CD4-positive, alpha-beta memory T cell (primary cell): ENCODE measurements around the gene EGLN2. TPM values are rescaled to one million over a fixed set of nuclear protein-coding genes. Genes with fewer than 3 reads are reported as not detected.
"Not testable (repeated sequence)": the region's sequence is repeated elsewhere in the genome, so short reads cannot be mapped to it uniquely, and the experiment has no call there.

ENCODE experiments used
- CTCF ChIA-PET: fragments of 350-600 bp; sonication (Branson Sonifier 250); formaldehyde crosslinking; loops from one replicate; lab custom pipeline; 2021; ENCODE audit warnings: inconsistent platforms; ENCODE audit not compliant: partially characterized antibody; lab: Charles Lee
- POLR2A ChIA-PET: fragments of 350-600 bp; sonication (Branson Sonifier 250); formaldehyde crosslinking; loops from one replicate; lab custom pipeline; 2021; ENCODE audit not compliant: partially characterized antibody; lab: Charles Lee
- DNase-seq, 5 donors: peaks; one replicate each; pipeline versions ENCODE4 v3.0.0 to v3.0.0-alpha.2; 2020 to 2022; ENCODE audit warnings: mixed read lengths in 1 of 5
- H3K27ac ChIP-seq: one replicate; pipeline ENCODE4 v1.7.0; 2013; ENCODE audit warnings: low read depth, low read length
- H3K27me3 ChIP-seq: 2 replicates; pipeline ENCODE4 v1.7.0; 2013; ENCODE audit warnings: mild to moderate bottlenecking, low read length, moderate library complexity; ENCODE audit not compliant: insufficient read depth
- H3K36me3 ChIP-seq: 2 replicates; pipeline ENCODE4 v1.7.0; 2013; ENCODE audit warnings: mild to moderate bottlenecking, low read length, moderate library complexity; ENCODE audit not compliant: insufficient read depth
- H3K4me1 ChIP-seq: 2 replicates; pipeline ENCODE4 v1.7.0; 2013; ENCODE audit warnings: mild to moderate bottlenecking, low read length, moderate library complexity; ENCODE audit not compliant: insufficient read depth
- H3K4me3 ChIP-seq, 2 donors: one replicate each; pipeline ENCODE4 v1.7.0; 2013; ENCODE audit warnings: low read length in 2 of 2, mild to moderate bottlenecking in 1 of 2
- H3K9me3 ChIP-seq, 2 donors: one replicate each; pipeline ENCODE4 v1.7.0; 2013; ENCODE audit warnings: low read length in 2 of 2, control low read depth in 1 of 2; ENCODE audit not compliant: control insufficient read depth in 1 of 2
- H3K27ac Mint-ChIP-seq, 7 donors: one replicate each; pipeline ENCODE4 v1.8.0; 2020 to 2021; ENCODE audit warnings: mixed read lengths in 7 of 7, mild to moderate bottlenecking in 6 of 7, inconsistent platforms in 3 of 7, moderate library complexity in 3 of 7
- H3K27me3 Mint-ChIP-seq, 2 donors: one replicate each; pipeline ENCODE4 v1.8.0; 2020 to 2021; ENCODE audit warnings: mixed read lengths in 2 of 2
- H3K36me3 Mint-ChIP-seq, 2 donors: one replicate each; pipeline ENCODE4 v1.8.0; 2020 to 2021; ENCODE audit warnings: mixed read lengths in 2 of 2, inconsistent platforms in 1 of 2, mild to moderate bottlenecking in 1 of 2
- H3K4me1 Mint-ChIP-seq, 4 donors: one replicate each; pipeline ENCODE4 v1.8.0; 2020 to 2021; ENCODE audit warnings: mixed read lengths in 4 of 4, mild to moderate bottlenecking in 1 of 4
- H3K4me3 Mint-ChIP-seq, 8 donors: one replicate each; pipeline ENCODE4 v1.8.0; 2020 to 2021; ENCODE audit warnings: mixed read lengths in 8 of 8, mild to moderate bottlenecking in 7 of 8, moderate library complexity in 6 of 8, inconsistent platforms in 3 of 8
- H3K9me3 Mint-ChIP-seq, 8 donors: one replicate each; pipeline ENCODE4 v1.8.0; 2020 to 2021; ENCODE audit warnings: mixed read lengths in 8 of 8, mild to moderate bottlenecking in 5 of 8, inconsistent platforms in 3 of 8, moderate library complexity in 1 of 8
- intact Hi-C: fragments of 100-400 bp; cut with micrococcal nuclease; formaldehyde crosslinking; loops from one replicate; pipeline ENCODE4 v1.15.1; 2023
- polyA plus RNA-seq, 2 donors: library from polyadenylated mRNA; unstranded; fragments of 300-500 nt; fragmentation: Illumina TruSeq; gene quantifications; one replicate each; pipeline ENCODE4 v1.2.3, GENCODE V29; 2021
- total RNA-seq, 2 experiments: library from RNA; stranded (reverse); gene quantifications; one replicate each; pipeline ENCODE4 v1.2.3, GENCODE V29; 2021

The EGLN2 gene
- total and polyA plus RNA-seq, 4 experiments from 2014 or later: 141 to 219 (median 205) TPM

GRCh38 chr19:40808497-40808896 lies 9.5 kb downstream of the EGLN2 start:
- Histone ChIP-seq H3K27ac (peak overlapping the region; percentile 84), H3K4me1 (peaks cover 85% of the 10 kb centered on the region), H3K27me3 (no peaks in the 10 kb centered on the region), H3K4me3 (no peak overlapping the region), H3K9me3 (no peaks in the 10 kb centered on the region), H3K36me3 (peaks cover 24% of the 10 kb centered on the region)
- H3K36me3 Mint-ChIP-seq: peaks cover 17 to 47% of the 10 kb centered on the region in 2 donors
- H3K27me3 Mint-ChIP-seq: no peaks in the 10 kb centered on the region
- peaks cover 0 to 1% (median 0%) of the 10 kb centered on the region in 8 donors for H3K9me3 Mint-ChIP-seq
- POLR2A ChIA-PET: interaction anchor here (4.2 to 15.6 kb wide), 3 partner anchors 10 to 55 kb away, joined by 35 to 369 read pairs (median 133); partner anchors contain the start of genes ACTMAP, EGLN2, MIA and RAB4B
- peak overlapping the region in 2 of 8 donors; percentile 21 to 90 for H3K4me3 Mint-ChIP-seq
- peaks cover 53 to 91% (median 70%) of the 10 kb centered on the region in 4 donors for H3K4me1 Mint-ChIP-seq
- intact Hi-C loops: no loop called here
- H3K27ac Mint-ChIP-seq: peak overlapping the region in 6 of 7 donors; percentile 18 to 100 (median 95)
- no peak for DNase-seq
- CTCF ChIA-PET: interaction anchor here (2.5 to 4.5 kb wide), 4 partner anchors 11 to 147 kb away, joined by 14 to 46 read pairs (median 32); partner anchors contain the start of genes EGLN2 and RAB4B

GRCh38 chr19:40809358-40810086 lies 10.5 kb downstream of the EGLN2 start:
- Histone ChIP-seq H3K27me3 (no peaks in the 10 kb centered on the region), H3K27ac (no peak overlapping the region), H3K9me3 (no peaks in the 10 kb centered on the region), H3K36me3 (peaks cover 24% of the 10 kb centered on the region), H3K4me3 (no peak overlapping the region), H3K4me1 (peaks cover 76% of the 10 kb centered on the region)
- intact Hi-C loops: no loop called here
- peak overlapping the region in 5 of 7 donors; percentile 32 to 91 (median 65) for H3K27ac Mint-ChIP-seq
- POLR2A ChIA-PET: interaction anchor here (4.2 to 15.6 kb wide), 3 partner anchors 11 to 56 kb away, joined by 35 to 369 read pairs (median 133); partner anchors contain the start of genes ACTMAP, EGLN2, MIA and RAB4B
- DNase-seq: no peak
- H3K9me3 Mint-ChIP-seq: peaks cover 0 to 1% (median 0%) of the 10 kb centered on the region in 8 donors
- no peaks in the 10 kb centered on the region for H3K27me3 Mint-ChIP-seq
- peaks cover 46 to 86% (median 61%) of the 10 kb centered on the region in 4 donors for H3K4me1 Mint-ChIP-seq
- CTCF ChIA-PET: interaction anchor here (3.9 to 4.5 kb wide), 2 partner anchors 10 to 32 kb away, joined by 27 to 46 read pairs; partner anchors contain the start of gene RAB4B
- peaks cover 14 to 40% of the 10 kb centered on the region in 2 donors for H3K36me3 Mint-ChIP-seq
- H3K4me3 Mint-ChIP-seq: peak overlapping the region in 1 of 8 donors; percentile 52

- peaks cover 14 to 35% of the 10 kb centered on the region in 2 donors for H3K36me3 Mint-ChIP-seq
- H3K27ac ChIP-seq: no peak overlapping the region
- CTCF ChIA-PET: interaction anchor here (3.9 kb wide), 1 partner anchor 9 kb away, joined by 27 read pairs; no protein-coding TSS in a partner anchor
- H3K27me3 ChIP-seq: no peaks in the 10 kb centered on the region
- no peaks in the 10 kb centered on the region for H3K9me3 ChIP-seq
- peaks cover 0 to 1% (median 0%) of the 10 kb centered on the region in 8 donors for H3K9me3 Mint-ChIP-seq
- POLR2A ChIA-PET: interaction anchor here (4.2 to 15.6 kb wide), 2 partner anchors 11 to 33 kb away, joined by 35 to 369 read pairs; partner anchors contain the start of genes EGLN2, MIA and RAB4B
- DNase-seq: no peak
- intact Hi-C loops: no loop called here
- H3K36me3 ChIP-seq: peaks cover 24% of the 10 kb centered on the region
- H3K4me1 ChIP-seq: peaks cover 69% of the 10 kb centered on the region
- peak overlapping the region in 5 of 7 donors; percentile 32 to 86 (median 82) for H3K27ac Mint-ChIP-seq
- peak overlapping the region in 7 of 8 donors; percentile 52 to 97 (median 89) for H3K4me3 Mint-ChIP-seq
- H3K27me3 Mint-ChIP-seq: no peaks in the 10 kb centered on the region
- H3K4me3 ChIP-seq: no peak overlapping the region
- H3K4me1 Mint-ChIP-seq: peaks cover 40 to 80% (median 54%) of the 10 kb centered on the region in 4 donors
These were observed 11.2 kb downstream of the EGLN2 start for GRCh38 chr19:40810160-40810559.

GRCh38 chr19:40810649-40811408 lies 11.8 kb downstream of the EGLN2 start:
- Mint-ChIP-seq H3K4me1 (peaks cover 34 to 73% (median 47%) of the 10 kb centered on the region in 4 donors), H3K27ac (peak overlapping the region; percentile 80 to 97 (median 86)), H3K36me3 (peaks cover 14 to 31% of the 10 kb centered on the region in 2 donors), H3K4me3 (peak overlapping the region; percentile 89 to 97 (median 94))
- ChIA-PET CTCF (interaction anchor here (0.7 to 1.4 kb wide), 3 partner anchors 9 to 34 kb away, joined by 3 to 5 read pairs (median 5); no protein-coding TSS in a partner anchor), POLR2A (interaction anchor here (0.6 to 2.9 kb wide), 8 partner anchors 8 to 153 kb away, joined by 3 to 15 read pairs (median 4); partner anchors contain the start of genes COQ8B, EGLN2, ITPKC and RAB4B)
- Histone ChIP-seq H3K36me3 (peaks cover 24% of the 10 kb centered on the region), H3K4me1 (peaks cover 63% of the 10 kb centered on the region), H3K4me3 (peak overlapping the region in 1 of 2 donors; percentile 41)
- H3K9me3 ChIP-seq, H3K27me3 ChIP-seq, intact Hi-C loops, H3K27me3 Mint-ChIP-seq, H3K27ac ChIP-seq, H3K9me3 Mint-ChIP-seq: not testable (repeated sequence)
- peak in 4 of 5 donors; percentile 48 to 67 (median 55) for DNase-seq

- Histone ChIP-seq H3K27ac (peak overlapping the region; percentile 38), H3K36me3 (peaks cover 24% of the 10 kb centered on the region), H3K4me1 (peaks cover 54% of the 10 kb centered on the region), H3K4me3 (peak overlapping the region in 1 of 2 donors; percentile 41), H3K27me3 (no peaks in the 10 kb centered on the region), H3K9me3 (no peaks in the 10 kb centered on the region)
- Mint-ChIP-seq H3K4me1 (peaks cover 27 to 64% (median 40%) of the 10 kb centered on the region in 4 donors), H3K27ac (peak overlapping the region; percentile 43 to 95 (median 86)), H3K36me3 (peaks cover 13 to 26% of the 10 kb centered on the region in 2 donors), H3K4me3 (peak overlapping the region; percentile 89 to 97 (median 94)), H3K27me3 (no peaks in the 10 kb centered on the region), H3K9me3 (peaks cover 0 to 1% (median 0%) of the 10 kb centered on the region in 8 donors)
- intact Hi-C loops: no loop called here
- ChIA-PET CTCF (interaction anchor here (0.7 to 1.4 kb wide), 3 partner anchors 8 to 35 kb away, joined by 3 to 5 read pairs (median 5); no protein-coding TSS in a partner anchor), POLR2A (interaction anchor here (0.6 to 2.9 kb wide), 9 partner anchors 7 to 154 kb away, joined by 3 to 15 read pairs (median 4); partner anchors contain the start of genes COQ8B, EGLN2, ITPKC and RAB4B)
- DNase-seq: no peak
These were observed 12.7 kb downstream of the EGLN2 start for GRCh38 chr19:40811478-40812341.

GRCh38 chr19:40812571-40812970 lies 13.6 kb downstream of the EGLN2 start:
- POLR2A ChIA-PET: interaction anchor here (0.6 to 2.9 kb wide), 3 partner anchors 11 to 1054 kb away, joined by 3 to 15 read pairs (median 8); partner anchors contain the start of gene EGLN2
- Mint-ChIP-seq H3K36me3 (peaks cover 7 to 19% of the 10 kb centered on the region in 2 donors), H3K27ac (peak overlapping the region in 6 of 7 donors; percentile 42 to 86 (median 68)), H3K4me3 (peak overlapping the region; percentile 89 to 97 (median 94)), H3K4me1 (peaks cover 20 to 56% (median 32%) of the 10 kb centered on the region in 4 donors)
- peaks cover 49% of the 10 kb centered on the region for H3K4me1 ChIP-seq
- H3K4me3 ChIP-seq, CTCF ChIA-PET, DNase-seq, H3K27me3 Mint-ChIP-seq, H3K9me3 ChIP-seq, intact Hi-C loops, H3K27me3 ChIP-seq, H3K9me3 Mint-ChIP-seq, H3K27ac ChIP-seq: not testable (repeated sequence)
- H3K36me3 ChIP-seq: peaks cover 19% of the 10 kb centered on the region
